H4 (cell line): Measurements from ENCODE around the gene SLC2A4. TPM values are rescaled to one million over a fixed set of nuclear protein-coding genes. Genes with fewer than 3 reads are reported as not detected.
A peak's percentile ranks its signal among the peaks of the same experiment; 100 is the strongest.
"Not testable (repeated sequence)": the region's sequence is repeated elsewhere in the genome, so short reads cannot be mapped to it uniquely, and the experiment has no call there.

ENCODE experiments used
- DNase-seq: peaks from one replicate; pipeline ENCODE4 v3.0.0-alpha.2; 2015; ENCODE audit warnings: low spot score
- total RNA-seq: library from RNA; depleted of rRNA; stranded (reverse); fragments of >200 nt; shearing (Covaris generic); gene quantifications from 2 replicates; pipeline ENCODE4 v1.2.3, GENCODE V29; 2014; rRNA removed

Gene SLC2A4
- total RNA-seq: 0.17 and 0.23 TPM in 2 replicates

- DNase-seq: peak; percentile 73
These were observed at the start of gene SLC2A4 for GRCh38 chr17:7281074-7281952. Gene SLC2A4 (plus strand): TSS chr17:7281718. CDS start chr17:7281935, 217 bp downstream.

GRCh38 chr17:7232114-7232513, 49.4 kb upstream of the SLC2A4 start:
- no peak for DNase-seq

- no peak for DNase-seq
These were observed 47.8 kb upstream of the SLC2A4 start for GRCh38 chr17:7233701-7234082.

DNA sequence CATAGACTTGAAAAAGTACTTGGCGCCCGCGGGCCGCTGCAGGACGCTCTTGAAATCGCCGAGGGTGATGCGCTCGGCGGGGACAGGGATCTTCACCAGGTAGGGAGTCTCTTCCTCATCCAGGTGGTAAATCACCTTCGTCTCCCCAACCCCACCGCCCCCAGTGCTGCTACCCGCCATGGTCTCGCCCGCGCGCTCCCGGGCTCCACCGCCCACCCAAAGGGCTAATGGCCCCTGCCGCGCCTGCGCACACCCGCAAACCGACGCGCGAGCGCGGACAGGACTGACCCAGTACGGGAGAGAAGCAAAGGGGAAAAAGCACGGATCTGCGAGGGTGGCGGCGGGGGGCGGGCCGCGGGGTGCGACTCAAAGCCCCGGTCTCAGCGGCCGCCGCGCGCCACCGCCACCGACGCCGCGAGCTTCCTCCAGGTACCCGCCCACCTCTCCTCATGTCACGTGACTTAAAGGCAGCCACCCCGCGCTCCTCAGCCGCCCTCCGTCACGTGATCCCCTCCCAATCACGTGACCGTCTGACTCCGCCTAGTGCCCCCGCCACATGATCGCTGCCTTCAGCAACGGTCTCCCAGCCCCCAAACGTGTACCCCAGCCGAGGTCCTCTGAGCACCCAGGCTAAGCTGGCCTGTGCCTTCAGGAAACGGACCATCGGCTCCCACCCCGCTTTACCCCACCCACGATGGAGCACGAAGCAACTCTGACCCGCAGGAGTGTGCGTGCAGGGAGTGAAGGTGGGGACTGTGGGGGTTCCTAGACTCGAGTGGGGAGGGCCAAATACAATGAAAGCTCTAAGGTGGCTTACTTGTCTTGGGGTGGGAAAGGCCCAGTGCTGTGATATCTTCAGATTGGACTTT, 47.2 kb upstream of the SLC2A4 start, which contains the start of gene DVL2:
Gene DVL2, minus strand, starts transcription at position 435 of the 869 bp plus-strand sequence. Its CDS starts 255 bp downstream, at position 180.
- DNase-seq: peak; percentile 92

- no peak for DNase-seq
These were observed 45.5 kb upstream of the SLC2A4 start for GRCh38 chr17:7235693-7236665.

DNA sequence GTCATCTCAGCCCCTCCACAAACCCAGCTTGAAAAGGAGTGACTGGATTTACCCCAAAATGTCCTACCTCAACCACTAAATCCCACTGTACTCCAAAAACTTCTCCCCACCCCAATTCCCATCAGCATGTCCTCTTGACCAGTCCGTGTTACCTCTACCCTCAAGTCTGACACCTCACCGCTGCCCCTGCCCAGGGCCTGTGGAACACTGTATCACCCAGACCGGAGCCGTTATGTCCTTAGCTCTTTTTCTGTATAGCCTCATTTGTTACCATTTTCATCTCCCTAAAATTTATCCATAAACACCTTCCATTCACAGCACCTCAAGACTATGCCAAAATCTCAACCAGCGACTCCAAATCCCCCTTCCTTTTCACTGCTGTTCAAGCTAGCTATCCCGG, 44.7 kb upstream of the SLC2A4 start:
- DNase-seq: no peak

GRCh38 chr17:7237266-7237760, 44.2 kb upstream of the SLC2A4 start:
- DNase-seq: no peak

DNA sequence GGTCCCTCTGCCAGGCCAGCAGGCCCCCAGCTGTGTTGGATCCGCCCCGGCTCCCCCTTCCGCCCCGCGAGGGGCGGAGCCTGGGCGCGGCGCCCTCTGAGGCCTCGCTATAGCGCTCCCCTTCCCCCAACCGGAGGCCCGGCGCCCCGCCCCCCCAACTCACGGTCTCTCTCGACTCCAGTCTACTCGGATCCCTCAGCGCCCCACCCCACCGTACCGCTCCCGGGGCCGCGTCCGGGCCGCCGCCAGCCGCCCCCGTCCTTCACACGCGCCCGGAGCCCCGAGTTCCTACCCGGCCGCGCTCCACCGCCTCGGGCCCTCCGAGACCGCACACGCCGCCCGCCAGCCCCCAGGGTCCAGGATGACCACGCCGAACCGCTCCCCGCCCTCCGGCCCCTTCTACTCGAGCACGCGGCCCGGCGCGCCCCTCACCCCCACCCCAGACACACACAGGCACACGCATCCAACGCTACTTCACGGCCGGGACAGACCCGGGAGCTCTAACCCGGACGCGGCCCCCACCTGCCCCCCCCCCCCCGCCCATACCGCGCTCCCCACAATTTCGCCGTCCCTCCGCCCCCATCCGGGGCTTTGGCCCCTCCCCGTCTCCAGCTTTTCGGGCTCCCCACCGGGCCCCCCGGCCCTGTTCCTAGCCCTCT, 43.6 kb upstream of the SLC2A4 start:
- no peak for DNase-seq

DNA sequence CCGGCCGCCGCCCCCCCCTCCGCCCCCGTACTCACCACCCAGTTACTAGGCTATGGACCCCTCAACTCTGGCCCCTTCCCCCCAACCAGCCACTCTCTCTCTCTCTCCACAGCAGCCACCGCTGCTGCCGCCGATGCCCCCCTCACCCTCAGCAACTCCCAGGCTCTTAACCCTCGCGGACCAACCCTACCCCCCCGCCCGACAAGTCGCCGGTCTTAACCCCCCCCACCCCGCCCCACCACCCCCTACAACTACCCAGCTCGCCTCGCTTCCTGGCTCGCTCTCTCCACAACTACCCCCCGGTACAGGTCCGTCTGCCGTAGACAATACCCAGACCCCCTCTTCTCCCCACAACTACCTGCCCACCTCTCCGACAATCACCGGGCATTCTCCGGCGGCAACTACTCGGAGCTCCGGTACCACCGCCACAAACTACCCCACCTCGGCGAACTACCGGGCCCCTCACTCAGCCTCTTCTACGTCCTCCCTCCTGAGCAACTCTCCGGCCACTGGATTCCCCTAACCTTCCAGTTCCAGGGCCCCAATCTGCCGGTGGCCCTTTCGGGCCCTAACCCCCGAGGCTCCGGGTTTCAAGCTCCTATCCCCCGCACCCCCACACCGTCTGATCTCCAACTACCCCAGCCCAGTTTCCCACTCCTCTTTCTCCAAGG, 43.0 kb upstream of the SLC2A4 start:
- DNase-seq: no peak

GRCh38 chr17:7239091-7240027, 42.2 kb upstream of the SLC2A4 start, which contains the start of gene PHF23:
Gene PHF23 (minus strand): TSS chr17:7239457. CDS start chr17:7239279, 178 bp downstream.
- peak; percentile 96 for DNase-seq

- no peak for DNase-seq
These were observed 41.1 kb upstream of the SLC2A4 start for GRCh38 chr17:7240375-7240774.

DNA sequence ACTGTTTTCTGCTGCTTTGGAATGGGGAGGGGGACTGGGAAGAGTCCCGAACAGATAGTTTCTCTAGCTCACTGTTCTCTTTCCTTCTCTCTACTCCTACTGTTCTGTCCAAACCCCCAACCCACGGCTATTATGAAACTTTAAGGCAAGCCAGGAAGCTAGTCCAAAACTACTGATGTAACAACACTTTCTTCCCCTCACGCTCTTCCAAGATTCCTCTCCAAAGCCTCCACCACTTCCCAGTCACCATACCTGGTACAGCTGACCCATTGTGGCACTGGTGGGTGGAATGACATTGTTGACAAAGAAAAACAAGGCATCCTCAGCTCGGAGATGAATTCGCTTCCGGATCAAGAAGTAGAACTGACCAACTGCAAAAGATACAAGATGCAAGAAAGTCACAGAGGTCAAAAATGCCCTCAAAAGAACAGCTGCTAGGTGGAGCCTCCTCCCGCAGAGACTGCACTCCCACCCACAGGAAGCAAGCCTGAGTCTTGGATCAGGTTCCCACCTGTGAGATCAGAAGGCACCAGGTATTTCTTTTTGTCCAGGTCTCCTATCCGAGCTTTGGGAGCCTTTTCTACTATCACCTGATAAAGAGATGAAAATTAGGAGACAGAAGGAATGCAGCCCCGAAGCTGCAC, 40.3 kb upstream of the SLC2A4 start:
- no peak for DNase-seq

GRCh38 chr17:7241783-7242716, 39.5 kb upstream of the SLC2A4 start, which contains the start of gene GABARAP:
Gene GABARAP (minus strand): TSS chr17:7242449. CDS start chr17:7242330, 119 bp downstream.
- DNase-seq: peak; percentile 82

DNA sequence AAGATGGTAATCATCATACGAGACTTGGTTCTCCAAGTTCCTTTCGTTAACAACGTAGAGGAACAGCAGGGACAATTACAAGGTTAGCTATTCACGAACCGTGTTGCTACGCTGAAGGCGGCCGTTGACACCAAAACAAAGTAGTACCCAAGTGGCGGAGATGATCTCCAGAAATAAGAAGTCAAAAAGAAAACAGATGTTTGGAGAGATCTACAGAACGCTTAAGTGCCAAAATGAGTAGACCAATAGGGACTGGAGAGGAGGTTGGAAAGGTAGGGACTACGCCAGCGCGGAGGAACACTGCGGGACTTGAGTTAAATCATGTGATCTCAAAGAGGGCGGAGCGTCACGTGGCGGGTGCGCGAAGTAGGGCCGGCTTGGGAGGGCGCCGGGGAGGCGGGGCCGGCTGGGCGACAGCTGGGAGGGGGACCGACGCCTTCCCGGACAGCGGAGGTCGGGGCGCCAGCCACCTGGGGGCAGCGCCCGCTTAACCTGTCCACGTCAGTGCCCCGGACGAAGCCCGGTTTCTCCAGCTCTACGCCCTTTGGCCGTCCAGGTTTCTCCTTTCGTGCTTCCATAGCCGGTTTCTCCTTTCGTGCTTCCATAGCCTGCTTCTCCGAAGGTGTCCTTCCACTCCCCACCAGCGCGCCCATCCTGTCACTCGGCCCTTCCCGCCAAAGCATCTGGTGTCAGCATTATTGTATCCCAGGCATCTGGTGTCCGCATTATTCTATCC, 38.6 kb upstream of the SLC2A4 start:
- DNase-seq: peak; percentile 85

DNA sequence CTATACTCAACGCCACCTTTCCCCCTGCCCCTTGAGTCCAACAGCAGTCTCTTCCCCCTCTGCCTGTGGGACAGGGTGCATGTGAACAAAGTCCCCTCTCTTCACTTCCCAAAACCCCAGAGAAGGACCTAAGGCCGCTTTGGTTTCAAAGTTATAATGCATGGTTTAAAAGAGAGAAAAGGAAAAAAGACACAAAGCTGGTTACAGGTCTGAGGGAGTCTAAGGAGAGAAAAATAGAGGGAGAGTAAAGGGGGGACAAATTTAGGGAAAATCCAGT, 38.1 kb upstream of the SLC2A4 start:
- DNase-seq: no peak

DNA sequence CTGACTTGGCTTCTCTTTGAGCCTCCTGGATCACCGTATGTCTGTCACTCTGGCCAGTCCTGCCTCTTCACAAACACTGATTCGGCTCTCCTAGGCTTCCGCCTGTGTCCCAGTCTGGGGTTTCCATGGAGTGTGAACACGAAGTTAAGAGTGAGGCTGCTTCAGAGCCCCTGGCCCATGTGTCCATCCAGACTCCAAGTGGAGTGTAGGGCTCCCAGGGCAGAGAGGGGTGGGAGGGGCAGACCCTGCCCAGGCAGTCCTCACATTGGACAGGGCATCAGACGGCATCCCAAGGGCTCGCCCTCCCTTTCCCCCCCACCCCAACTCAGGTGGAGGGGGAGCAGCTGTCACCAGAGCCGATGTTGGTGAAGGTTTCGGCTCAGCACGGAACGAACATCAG, 37.7 kb upstream of the SLC2A4 start:
- not testable (repeated sequence) for DNase-seq
